ENCODE data around the gene ADRA1B. TPM values are rescaled to one million over a fixed set of nuclear protein-coding genes. Genes with fewer than 3 reads are reported as not detected.

ADRA1B gene
- 8.1 to 11.7 TPM (median 10.3 TPM) in 5 replicates for total RNA-seq (2022; extraction: Qiagen RNA extraction; ENCODE audit: low read depth)

DNA sequence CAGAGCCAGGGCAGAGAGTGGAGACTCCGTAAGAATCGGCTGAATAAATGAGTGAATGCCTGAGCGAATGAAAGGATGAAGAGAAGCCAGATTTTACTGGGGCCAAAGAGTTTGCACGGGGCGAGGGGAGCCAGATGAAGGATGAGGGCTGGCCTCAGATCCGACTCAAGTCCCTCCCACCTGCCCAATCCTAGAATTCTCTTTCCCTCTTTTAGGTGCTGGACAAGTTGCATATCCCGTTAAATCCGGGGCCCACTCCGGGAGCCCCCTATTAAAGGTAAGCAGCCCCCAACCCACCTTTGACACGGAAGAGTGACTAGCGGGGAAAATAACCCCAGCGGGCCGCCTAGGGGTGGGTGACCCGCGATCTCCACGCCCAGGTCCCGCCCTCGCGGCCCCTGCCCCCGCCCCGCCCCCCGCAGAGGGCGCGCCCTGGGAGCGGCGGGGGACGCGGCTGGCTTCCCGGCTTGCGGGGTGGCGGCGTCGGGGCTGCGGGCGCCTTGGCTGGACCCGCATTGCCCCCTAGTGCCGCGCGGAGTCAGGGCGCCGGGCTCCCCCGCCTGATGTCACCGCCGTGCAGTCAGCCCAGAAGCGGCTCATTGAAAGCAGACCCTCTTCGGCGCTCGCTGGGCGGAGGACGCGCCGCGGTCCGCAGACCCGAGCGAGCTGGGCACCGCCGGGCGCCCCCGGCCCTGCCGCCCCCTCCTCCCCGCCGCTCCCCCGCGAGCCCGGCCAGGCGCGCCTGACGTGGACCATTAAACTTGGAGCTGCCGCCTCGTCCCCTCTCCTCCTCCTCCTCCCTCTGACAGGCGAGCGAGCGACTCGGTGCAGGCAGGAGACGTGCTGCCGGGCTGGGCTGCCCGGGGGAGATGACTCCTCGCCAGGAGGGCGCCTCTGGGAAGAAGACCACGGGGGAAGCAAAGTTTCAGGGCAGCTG, at the start of gene ADRA1B:
TSS of gene ADRA1B (plus strand) at position 579 of the 937 bp plus-strand sequence. CDS start 424 bp downstream, outside the sequence.

DNA sequence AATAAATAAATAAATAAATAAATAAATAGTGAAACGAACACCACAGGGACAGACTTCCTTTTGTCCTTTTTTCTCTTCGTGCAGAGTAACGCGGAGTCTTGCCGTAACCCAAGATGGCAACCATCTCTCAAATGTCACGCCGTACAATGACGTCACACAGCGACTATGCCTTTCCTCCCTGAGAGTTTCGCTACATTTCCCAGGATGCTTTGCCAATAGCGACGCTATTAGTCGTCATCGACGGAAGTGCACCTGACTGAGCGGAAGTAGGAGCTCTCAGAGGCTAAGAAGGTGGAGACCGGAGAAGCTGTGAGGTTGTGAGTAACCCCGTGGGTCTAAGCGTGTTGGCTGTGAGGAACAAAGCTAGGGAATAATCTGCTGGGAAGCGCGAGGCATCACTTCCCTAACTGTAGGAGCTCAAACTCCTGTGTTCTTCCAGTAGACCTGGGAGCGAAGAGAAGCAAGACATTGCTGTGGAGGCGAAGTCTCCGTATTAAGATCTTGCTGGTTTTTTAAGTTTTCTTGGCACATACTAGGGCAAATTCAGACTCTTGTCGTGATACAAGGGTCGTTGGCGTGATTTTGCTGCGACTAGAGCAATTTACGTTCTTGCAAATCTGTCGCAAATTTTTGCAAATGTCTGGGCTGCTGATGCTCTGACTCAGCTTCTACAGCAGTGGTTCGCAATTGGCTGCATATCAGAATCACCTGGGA, 92.8 kb downstream of the ADRA1B start, which contains the start of gene TTC1:
TSS of gene TTC1 (plus strand) at position 263 of the 714 bp plus-strand sequence. CDS start 1,390 bp downstream, outside the sequence.

Other genes starting within 250 kb of the ADRA1B start
- gene TTC1, start 92.7 kb downstream of the ADRA1B start, total RNA-seq (2022; extraction: Qiagen RNA extraction; ENCODE audit: low read depth): 59.2 to 70.4 TPM (median 69.1 TPM) in 5 replicates
- 9.3 to 11.9 TPM (median 11.1 TPM) in 5 replicates for gene PWWP2A, start 203.0 kb downstream of the ADRA1B start, total RNA-seq (2022; extraction: Qiagen RNA extraction; ENCODE audit: low read depth)

All from A549 treated with DMSO at 1 μM for 4 hours (cell line).